Measurements from ENCODE around the gene CNDP2. TPM values are rescaled to one million over a fixed set of nuclear protein-coding genes. Genes with fewer than 3 reads are reported as not detected.

CNDP2 gene
- total and polyA plus RNA-seq, 2 of the 13 experiments (the other 11 are each of a cell fraction or from before 2014, with no cell fraction given): 64.7 to 80.8 TPM

Other genes with a start within 250 kb of the CNDP2 start
- 356 and 411 TPM in 2 replicates for gene CYB5A, start 204.4 kb upstream of the CNDP2 start, total RNA-seq (2016; rRNA removed; fragmentation: Illumina TruSeq; extraction: Trizol)
- 215 and 233 TPM in 2 replicates for gene CYB5A, start 204.4 kb upstream of the CNDP2 start, polyA plus RNA-seq (2011; rRNA removed)
- gene C18orf63, start 180.5 kb upstream of the CNDP2 start, total RNA-seq (2016; rRNA removed; fragmentation: Illumina TruSeq; extraction: Trizol): not detected in 2 replicates
- 0.01 TPM in 1 of 2 replicates, not detected in the other for gene C18orf63, start 180.5 kb upstream of the CNDP2 start, polyA plus RNA-seq (2011; rRNA removed)
- not detected in 2 replicates for gene DIPK1C, start 39.1 kb upstream of the CNDP2 start, total RNA-seq (2016; rRNA removed; fragmentation: Illumina TruSeq; extraction: Trizol)
- gene DIPK1C, start 39.1 kb upstream of the CNDP2 start, polyA plus RNA-seq (2011; rRNA removed): 1.1 and 1.8 TPM in 2 replicates
- gene CNDP1, start 38.1 kb downstream of the CNDP2 start, total RNA-seq (2016; rRNA removed; fragmentation: Illumina TruSeq; extraction: Trizol): not detected in 2 replicates
- gene CNDP1, start 38.1 kb downstream of the CNDP2 start, polyA plus RNA-seq (2011; rRNA removed): 0.01 and 0.13 TPM in 2 replicates
- 8.3 and 8.7 TPM in 2 replicates for gene ZNF407, start 101.5 kb downstream of the CNDP2 start, total RNA-seq (2016; rRNA removed; fragmentation: Illumina TruSeq; extraction: Trizol)
- gene ZNF407, start 101.5 kb downstream of the CNDP2 start, polyA plus RNA-seq (2011; rRNA removed): 2.2 and 2.3 TPM in 2 replicates

Data from HepG2 (cell line).